HEK293 (cell line): ENCODE results near the gene CPB2.

Source experiments
- CTCF ChIA-PET: fragments of 350-600 bp; formaldehyde crosslinking; extraction: SDS; loops from one replicate; lab custom pipeline; 2021; ENCODE audit warnings: antibody characterized with exemption; lab: Yijun Ruan, JAX
- POLR2A ChIA-PET: fragments of 300-600 bp; formaldehyde crosslinking; extraction: SDS; loops from one replicate; lab custom pipeline; 2020; ENCODE audit warnings: antibody characterized with exemption, inconsistent platforms; lab: Yijun Ruan, JAX
- H3K27ac ChIP-seq: fragments of 200-500 bp; sonication (Bioruptor generic); 2 replicates; pipeline ENCODE4 v1.5.1; 2014; ENCODE audit warnings: low read depth, low read length, control low read depth, inconsistent platforms; ENCODE audit errors: extremely low read depth
- H3K36me3 ChIP-seq, 2 experiments: fragments of 200-500 bp in 1 of 2; sonication (Bioruptor generic) in 1 of 2; 1 replicate in 1 of 2; 2 replicates in 1 of 2; pipeline ENCODE4 v1.5.1; 2014 to 2017; ENCODE audit warnings: inconsistent platforms in 2 of 2, low read length in 2 of 2; ENCODE audit not compliant: control insufficient read depth in 2 of 2, insufficient read depth in 1 of 2
- H3K4me1 ChIP-seq: fragments of 200-500 bp; sonication (Bioruptor generic); 2 replicates; pipeline ENCODE4 v1.5.1; 2014; ENCODE audit warnings: mild to moderate bottlenecking, low read length, inconsistent platforms; ENCODE audit not compliant: control insufficient read depth, insufficient read depth
- H3K4me3 ChIP-seq: 2 replicates; pipeline ENCODE4 v1.5.1; 2011; ENCODE audit warnings: low read depth, mild to moderate bottlenecking, control low read depth, low read length, moderate library complexity
- H3K9me3 ChIP-seq: fragments of 200-500 bp; sonication (Bioruptor generic); 2 replicates; pipeline ENCODE4 v1.5.1; 2014; ENCODE audit warnings: low read depth, low read length, inconsistent platforms; ENCODE audit not compliant: control insufficient read depth, insufficient read depth
- MYNN ChIP-seq: fragments of 450-650 bp; formaldehyde crosslinking; IDR thresholded peaks from 2 replicates; pipeline ENCODE4 v1.5.1; 2016; ENCODE audit warnings: missing biosample characterization, missing genetic modification characterization, borderline replicate concordance
- PRDM6 ChIP-seq: fragments of 450-650 bp; formaldehyde crosslinking; IDR thresholded peaks from 2 replicates; pipeline ENCODE4 v1.5.1; 2017; ENCODE audit warnings: missing biosample characterization, missing genetic modification characterization
- SP3 ChIP-seq: fragments of 450-650 bp; formaldehyde crosslinking; IDR thresholded peaks from 2 replicates; pipeline ENCODE4 v1.5.1; 2016; ENCODE audit warnings: missing biosample characterization, missing genetic modification characterization
- ZIC2 ChIP-seq: fragments of 450-650 bp; formaldehyde crosslinking; IDR thresholded peaks from 2 replicates; pipeline ENCODE4 v1.5.1; 2016; ENCODE audit warnings: missing biosample characterization, missing genetic modification characterization
- ZNF248 ChIP-seq: fragments of 450-650 bp; formaldehyde crosslinking; IDR thresholded peaks from 2 replicates; pipeline ENCODE4 v1.5.1; 2017; ENCODE audit warnings: missing biosample characterization, missing genetic modification characterization
- ZNF423 ChIP-seq: fragments of 450-650 bp; formaldehyde crosslinking; IDR thresholded peaks from 2 replicates; pipeline ENCODE4 v1.5.1; 2016; ENCODE audit warnings: missing biosample characterization, missing genetic modification characterization
- ZNF426 ChIP-seq: fragments of 450-650 bp; formaldehyde crosslinking; IDR thresholded peaks from 2 replicates; pipeline ENCODE4 v1.5.1; 2017; ENCODE audit warnings: missing biosample characterization, missing genetic modification characterization, mild to moderate bottlenecking, inconsistent platforms, moderate library complexity
- ZNF624 ChIP-seq: fragments of 450-650 bp; formaldehyde crosslinking; IDR thresholded peaks from 2 replicates; pipeline ENCODE4 v1.5.1; 2017; ENCODE audit warnings: missing biosample characterization, missing genetic modification characterization
- ZNF654 ChIP-seq: fragments of 450-650 bp; formaldehyde crosslinking; IDR thresholded peaks from 2 replicates; pipeline ENCODE4 v1.5.1; 2016; ENCODE audit warnings: low read depth, missing biosample characterization, missing genetic modification characterization
- ZNF664 ChIP-seq: fragments of 450-650 bp; formaldehyde crosslinking; IDR thresholded peaks from 2 replicates; pipeline ENCODE4 v1.5.1; 2016; ENCODE audit warnings: missing biosample characterization, missing genetic modification characterization
- ZNF704 ChIP-seq: fragments of 450-650 bp; formaldehyde crosslinking; IDR thresholded peaks from 2 replicates; pipeline ENCODE4 v1.5.1; 2016; ENCODE audit warnings: missing biosample characterization, missing genetic modification characterization
- ZNF76 ChIP-seq: fragments of 450-650 bp; formaldehyde crosslinking; IDR thresholded peaks from 2 replicates; pipeline ENCODE4; 2016; ENCODE audit warnings: low read depth, missing biosample characterization, missing genetic modification characterization, borderline replicate concordance
- ZSCAN18 ChIP-seq: fragments of 450-650 bp; formaldehyde crosslinking; IDR thresholded peaks from 2 replicates; pipeline ENCODE4 v1.5.1; 2016; ENCODE audit warnings: missing biosample characterization, missing genetic modification characterization
- TF ChIP-seq, protein P1 (sequence below): fragments of 450-650 bp; formaldehyde crosslinking; conservative IDR thresholded peaks from 2 replicates; pipeline ENCODE4 v1.5.1; 2016; ENCODE audit warnings: low read depth, missing biosample characterization, missing genetic modification characterization
- TF ChIP-seq, protein P2 (sequence below): fragments of 450-650 bp; IDR thresholded peaks from 2 replicates; pipeline ENCODE4 v1.5.1; 2018; ENCODE audit warnings: missing biosample characterization, missing genetic modification characterization
- TF ChIP-seq, protein P3 (sequence below): fragments of 450-650 bp; formaldehyde crosslinking; IDR thresholded peaks from 2 replicates; pipeline ENCODE4 v1.5.1; 2017; ENCODE audit warnings: missing biosample characterization, missing genetic modification characterization
- TF ChIP-seq, protein P4 (sequence below): fragments of 450-650 bp; formaldehyde crosslinking; IDR thresholded peaks from 2 replicates; pipeline ENCODE4 v1.5.1; 2016; ENCODE audit warnings: missing biosample characterization, missing genetic modification characterization

CPB2 gene

DNA sequence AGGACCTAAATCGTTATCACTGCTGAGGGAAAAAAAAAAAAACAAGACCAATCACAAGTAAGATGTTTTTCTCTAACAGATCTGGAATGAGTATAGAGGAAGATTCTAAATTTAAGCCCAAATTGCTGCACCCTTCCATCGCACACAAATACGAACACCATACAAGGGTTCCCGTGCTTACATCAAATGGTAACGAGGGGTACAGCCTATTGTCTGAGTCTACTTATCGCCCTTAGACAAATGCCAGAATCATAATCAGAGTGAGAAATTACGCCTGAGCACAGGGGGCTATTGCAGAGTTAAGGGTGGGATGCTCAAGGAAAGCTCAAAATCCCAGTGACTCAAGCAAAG lies 52.9 kb downstream of the CPB2 start (continued):
- TF ChIP-seq, protein P1, sequence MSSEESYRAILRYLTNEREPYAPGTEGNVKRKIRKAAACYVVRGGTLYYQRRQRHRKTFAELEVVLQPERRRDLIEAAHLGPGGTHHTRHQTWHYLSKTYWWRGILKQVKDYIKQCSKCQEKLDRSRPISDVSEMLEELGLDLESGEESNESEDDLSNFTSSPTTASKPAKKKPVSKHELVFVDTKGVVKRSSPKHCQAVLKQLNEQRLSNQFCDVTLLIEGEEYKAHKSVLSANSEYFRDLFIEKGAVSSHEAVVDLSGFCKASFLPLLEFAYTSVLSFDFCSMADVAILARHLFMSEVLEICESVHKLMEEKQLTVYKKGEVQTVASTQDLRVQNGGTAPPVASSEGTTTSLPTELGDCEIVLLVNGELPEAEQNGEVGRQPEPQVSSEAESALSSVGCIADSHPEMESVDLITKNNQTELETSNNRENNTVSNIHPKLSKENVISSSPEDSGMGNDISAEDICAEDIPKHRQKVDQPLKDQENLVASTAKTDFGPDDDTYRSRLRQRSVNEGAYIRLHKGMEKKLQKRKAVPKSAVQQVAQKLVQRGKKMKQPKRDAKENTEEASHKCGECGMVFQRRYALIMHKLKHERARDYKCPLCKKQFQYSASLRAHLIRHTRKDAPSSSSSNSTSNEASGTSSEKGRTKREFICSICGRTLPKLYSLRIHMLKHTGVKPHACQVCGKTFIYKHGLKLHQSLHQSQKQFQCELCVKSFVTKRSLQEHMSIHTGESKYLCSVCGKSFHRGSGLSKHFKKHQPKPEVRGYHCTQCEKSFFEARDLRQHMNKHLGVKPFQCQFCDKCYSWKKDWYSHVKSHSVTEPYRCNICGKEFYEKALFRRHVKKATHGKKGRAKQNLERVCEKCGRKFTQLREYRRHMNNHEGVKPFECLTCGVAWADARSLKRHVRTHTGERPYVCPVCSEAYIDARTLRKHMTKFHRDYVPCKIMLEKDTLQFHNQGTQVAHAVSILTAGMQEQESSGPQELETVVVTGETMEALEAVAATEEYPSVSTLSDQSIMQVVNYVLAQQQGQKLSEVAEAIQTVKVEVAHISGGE (tag by site-specific recombination): no peak

GRCh38 chr13:46050771-46051170 lies 54.1 kb downstream of the CPB2 start:
- H3K4me3 ChIP-seq: no peak overlapping the region; the same call in 1 of the 2 replicates
- no peaks in the 10 kb centered on the region for H3K9me3 ChIP-seq
- no peak for TF ChIP-seq ZNF423 (tag by site-specific recombination)
- peak; percentile 89 for TF ChIP-seq ZNF664 (tag by site-specific recombination)
- TF ChIP-seq, protein P2, sequence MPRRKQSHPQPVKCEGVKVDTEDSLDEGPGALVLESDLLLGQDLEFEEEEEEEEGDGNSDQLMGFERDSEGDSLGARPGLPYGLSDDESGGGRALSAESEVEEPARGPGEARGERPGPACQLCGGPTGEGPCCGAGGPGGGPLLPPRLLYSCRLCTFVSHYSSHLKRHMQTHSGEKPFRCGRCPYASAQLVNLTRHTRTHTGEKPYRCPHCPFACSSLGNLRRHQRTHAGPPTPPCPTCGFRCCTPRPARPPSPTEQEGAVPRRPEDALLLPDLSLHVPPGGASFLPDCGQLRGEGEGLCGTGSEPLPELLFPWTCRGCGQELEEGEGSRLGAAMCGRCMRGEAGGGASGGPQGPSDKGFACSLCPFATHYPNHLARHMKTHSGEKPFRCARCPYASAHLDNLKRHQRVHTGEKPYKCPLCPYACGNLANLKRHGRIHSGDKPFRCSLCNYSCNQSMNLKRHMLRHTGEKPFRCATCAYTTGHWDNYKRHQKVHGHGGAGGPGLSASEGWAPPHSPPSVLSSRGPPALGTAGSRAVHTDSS (tag by site-specific recombination): peak; percentile 67
- H3K4me1 ChIP-seq: peaks cover 3% of the 10 kb centered on the region; the same call in 1 of the 2 replicates
- CTCF ChIA-PET: interaction anchor here (1.0 kb wide), 1 partner anchor 243 kb away, joined by 4 read pairs; no protein-coding TSS in a partner anchor
- POLR2A ChIA-PET: no interaction called here
- H3K36me3 ChIP-seq: no peaks in the 10 kb centered on the region
- H3K27ac ChIP-seq: no peak overlapping the region

GRCh38 chr13:46045424-46045823 lies 59.4 kb downstream of the CPB2 start:
- ChIA-PET CTCF (no interaction called here), POLR2A (no interaction called here)
- no peak overlapping the region for H3K27ac ChIP-seq
- TF ChIP-seq MYNN (tag by site-specific recombination): no peak
- no peak for TF ChIP-seq ZIC2 (tag by site-specific recombination)
- TF ChIP-seq ZNF704 (tag by site-specific recombination): no peak
- TF ChIP-seq PRDM6 (tag by site-specific recombination): peak; percentile 66
- no peak for TF ChIP-seq ZNF76 (tag by site-specific recombination)
- H3K9me3 ChIP-seq: no peaks in the 10 kb centered on the region
- peaks cover 0 to 15% of the 10 kb centered on the region in 2 experiments; a peak in 1 of 3 replicates for H3K36me3 ChIP-seq
- peaks cover 5% of the 10 kb centered on the region for H3K4me1 ChIP-seq
- H3K4me3 ChIP-seq: no peak overlapping the region

DNA sequence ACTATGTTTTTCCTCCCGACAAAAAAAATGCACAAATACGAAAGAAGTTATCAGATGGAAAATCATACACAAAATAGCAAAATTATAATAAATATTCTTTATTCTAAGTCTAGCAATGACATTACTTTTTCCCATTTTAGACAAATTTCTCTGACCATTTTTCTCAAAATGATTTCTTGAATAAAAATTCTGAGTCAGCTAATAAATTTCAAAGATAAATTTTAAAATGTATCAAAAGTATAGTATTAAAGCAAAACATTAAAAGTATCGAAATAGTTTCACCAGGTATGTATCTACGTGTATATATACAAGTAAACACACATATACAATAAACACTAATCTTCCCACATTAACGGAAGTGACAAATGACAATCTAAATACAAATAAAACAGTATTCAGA lies 61.2 kb downstream of the CPB2 start:
- Histone ChIP-seq H3K27ac (no peak overlapping the region), H3K9me3 (no peaks in the 10 kb centered on the region), H3K36me3 (peaks cover 0 to 24% of the 10 kb centered on the region in 2 experiments; a peak in 2 of 3 replicates), H3K4me1 (peaks cover 5% of the 10 kb centered on the region), H3K4me3 (no peak overlapping the region)
- POLR2A ChIA-PET: no interaction called here
- CTCF ChIA-PET: no interaction called here
- TF ChIP-seq ZNF654: no peak
- TF ChIP-seq ZSCAN18: no peak
- TF ChIP-seq SP3: no peak
- TF ChIP-seq, protein P3, sequence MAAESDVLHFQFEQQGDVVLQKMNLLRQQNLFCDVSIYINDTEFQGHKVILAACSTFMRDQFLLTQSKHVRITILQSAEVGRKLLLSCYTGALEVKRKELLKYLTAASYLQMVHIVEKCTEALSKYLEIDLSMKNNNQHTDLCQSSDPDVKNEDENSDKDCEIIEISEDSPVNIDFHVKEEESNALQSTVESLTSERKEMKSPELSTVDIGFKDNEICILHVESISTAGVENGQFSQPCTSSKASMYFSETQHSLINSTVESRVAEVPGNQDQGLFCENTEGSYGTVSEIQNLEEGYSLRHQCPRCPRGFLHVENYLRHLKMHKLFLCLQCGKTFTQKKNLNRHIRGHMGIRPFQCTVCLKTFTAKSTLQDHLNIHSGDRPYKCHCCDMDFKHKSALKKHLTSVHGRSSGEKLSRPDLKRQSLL (tag by site-specific recombination): no peak
- TF ChIP-seq, protein P4, sequence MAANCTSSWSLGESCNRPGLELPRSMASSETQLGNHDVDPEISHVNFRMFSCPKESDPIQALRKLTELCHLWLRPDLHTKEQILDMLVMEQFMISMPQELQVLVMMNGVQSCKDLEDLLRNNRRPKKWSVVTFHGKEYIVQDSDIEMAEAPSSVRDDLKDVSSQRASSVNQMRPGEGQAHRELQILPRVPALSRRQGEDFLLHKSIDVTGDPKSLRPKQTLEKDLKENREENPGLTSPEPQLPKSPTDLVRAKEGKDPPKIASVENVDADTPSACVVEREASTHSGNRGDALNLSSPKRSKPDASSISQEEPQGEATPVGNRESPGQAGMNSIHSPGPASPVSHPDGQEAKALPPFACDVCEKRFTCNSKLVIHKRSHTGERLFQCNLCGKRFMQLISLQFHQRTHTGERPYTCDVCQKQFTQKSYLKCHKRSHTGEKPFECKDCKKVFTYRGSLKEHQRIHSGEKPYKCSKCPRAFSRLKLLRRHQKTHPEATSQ: no peak
- no peak for TF ChIP-seq ZNF248 (tag by site-specific recombination)
- TF ChIP-seq ZNF624 (tag by site-specific recombination): no peak
- TF ChIP-seq ZNF426 (tag by site-specific recombination): no peak
